SK-N-SH treated with all-trans-retinoic acid at 6 μM for 48 hours (cell line): Measurements from ENCODE around the gene DCUN1D2.

Experiments
- ATAC-seq: fragments of 200-7000 bp; cut with Tn5 transposase; 3 replicates; pipeline ENCODE4 v1.9.1; 2020; ENCODE audit warnings: mild to moderate bottlenecking, moderate library complexity
- ARNTL ChIP-seq: fragments of 450-650 bp; formaldehyde crosslinking; IDR thresholded peaks from 2 replicates; pipeline ENCODE4 v1.5.0; 2020; ENCODE audit warnings: low read depth, mild to moderate bottlenecking, moderate library complexity, borderline replicate concordance
- CSDC2 ChIP-seq: fragments of 250-450 bp; sonication (Bioruptor Pico); IDR thresholded peaks from 2 replicates; pipeline ENCODE4 v1.5.0; 2020; ENCODE audit warnings: mild to moderate bottlenecking, moderate library complexity
- CSRNP3 ChIP-seq: fragments of 250-450 bp; sonication (Bioruptor Pico); IDR thresholded peaks from 2 replicates; pipeline ENCODE4 v1.5.1; 2021; ENCODE audit warnings: mild to moderate bottlenecking, moderate library complexity
- GLIS3 ChIP-seq: fragments of 250-450 bp; sonication (Bioruptor Pico); IDR thresholded peaks from 2 replicates; pipeline ENCODE4 v1.5.0; 2020; ENCODE audit warnings: mild to moderate bottlenecking, moderate library complexity
- ISL1 ChIP-seq: fragments of 250-450 bp; sonication (Bioruptor Pico); IDR thresholded peaks from 2 replicates; pipeline ENCODE4 v2.1.2; 2022; ENCODE audit warnings: mild to moderate bottlenecking, moderate library complexity
- OSR1 ChIP-seq: fragments of 250-450 bp; sonication (Bioruptor Pico); IDR thresholded peaks from 2 replicates; pipeline ENCODE4 v1.8.0; 2022; ENCODE audit warnings: moderate library complexity, mild to moderate bottlenecking, inconsistent platforms
- POU6F1 ChIP-seq: fragments of 250-450 bp; sonication (Bioruptor Pico); IDR thresholded peaks from 2 replicates; pipeline ENCODE4 v1.8.0; 2021; ENCODE audit warnings: low read depth, mild to moderate bottlenecking, moderate library complexity, borderline replicate concordance
- PPARA ChIP-seq: fragments of 250-450 bp; sonication (Bioruptor Pico); IDR thresholded peaks from 2 replicates; pipeline ENCODE4 v1.5.0; 2020; ENCODE audit warnings: mild to moderate bottlenecking, borderline replicate concordance
- RARB ChIP-seq: fragments of 250-450 bp; sonication (Bioruptor Pico); IDR thresholded peaks from 2 replicates; pipeline ENCODE4 v1.8.0; 2021; ENCODE audit warnings: mild to moderate bottlenecking, moderate library complexity
- SNAI2 ChIP-seq: fragments of 250-450 bp; sonication (Bioruptor Pico); IDR thresholded peaks from 2 replicates; pipeline ENCODE4 v1.5.0; 2020; ENCODE audit warnings: mild to moderate bottlenecking, moderate library complexity
- TOX ChIP-seq: fragments of 250-450 bp; sonication (Bioruptor Pico); IDR thresholded peaks from 2 replicates; pipeline ENCODE4 v1.8.0; 2021; ENCODE audit warnings: mild to moderate bottlenecking, moderate library complexity, borderline replicate concordance
- TSHZ2 ChIP-seq: fragments of 250-450 bp; sonication (Bioruptor Pico); IDR thresholded peaks from 2 replicates; pipeline ENCODE4 v1.5.0; 2020; ENCODE audit warnings: mild to moderate bottlenecking, moderate library complexity
- ZFP3 ChIP-seq: fragments of 250-450 bp; sonication (Bioruptor Pico); IDR thresholded peaks from 2 replicates; pipeline ENCODE4 v1.5.0; 2020; ENCODE audit warnings: mild to moderate bottlenecking, moderate library complexity
- ZFP30 ChIP-seq: fragments of 450-650 bp; formaldehyde crosslinking; IDR thresholded peaks from 2 replicates; pipeline ENCODE4 v1.5.0; 2022; ENCODE audit warnings: mild to moderate bottlenecking, moderate library complexity
- ZNF565 ChIP-seq: fragments of 450-650 bp; formaldehyde crosslinking; conservative IDR thresholded peaks from 2 replicates; pipeline ENCODE4 v1.5.0; 2020; ENCODE audit warnings: low read depth, mild to moderate bottlenecking, moderate library complexity
- ZNF70 ChIP-seq: fragments of 450-650 bp; formaldehyde crosslinking; IDR thresholded peaks from 2 replicates; pipeline ENCODE4 v1.5.0; 2020; ENCODE audit warnings: mild to moderate bottlenecking, moderate library complexity
- ZNF8 ChIP-seq: fragments of 450-650 bp; formaldehyde crosslinking; IDR thresholded peaks from 2 replicates; pipeline ENCODE4 v1.5.0; 2020; ENCODE audit warnings: mild to moderate bottlenecking, moderate library complexity
- TF ChIP-seq, protein P1 (sequence below): fragments of 250-450 bp; sonication (Bioruptor Pico); IDR thresholded peaks from 2 replicates; pipeline ENCODE4 v1.8.0; 2020; ENCODE audit warnings: mild to moderate bottlenecking, moderate library complexity, borderline replicate concordance

Gene DCUN1D2

GRCh38 chr13:113414335-113414734, 76.2 kb downstream of the DCUN1D2 start:
- no peak for TF ChIP-seq POU6F1 (CRISPR knock-in tag)
- no peak for TF ChIP-seq GLIS3 (CRISPR knock-in tag)
- TF ChIP-seq, protein P1, sequence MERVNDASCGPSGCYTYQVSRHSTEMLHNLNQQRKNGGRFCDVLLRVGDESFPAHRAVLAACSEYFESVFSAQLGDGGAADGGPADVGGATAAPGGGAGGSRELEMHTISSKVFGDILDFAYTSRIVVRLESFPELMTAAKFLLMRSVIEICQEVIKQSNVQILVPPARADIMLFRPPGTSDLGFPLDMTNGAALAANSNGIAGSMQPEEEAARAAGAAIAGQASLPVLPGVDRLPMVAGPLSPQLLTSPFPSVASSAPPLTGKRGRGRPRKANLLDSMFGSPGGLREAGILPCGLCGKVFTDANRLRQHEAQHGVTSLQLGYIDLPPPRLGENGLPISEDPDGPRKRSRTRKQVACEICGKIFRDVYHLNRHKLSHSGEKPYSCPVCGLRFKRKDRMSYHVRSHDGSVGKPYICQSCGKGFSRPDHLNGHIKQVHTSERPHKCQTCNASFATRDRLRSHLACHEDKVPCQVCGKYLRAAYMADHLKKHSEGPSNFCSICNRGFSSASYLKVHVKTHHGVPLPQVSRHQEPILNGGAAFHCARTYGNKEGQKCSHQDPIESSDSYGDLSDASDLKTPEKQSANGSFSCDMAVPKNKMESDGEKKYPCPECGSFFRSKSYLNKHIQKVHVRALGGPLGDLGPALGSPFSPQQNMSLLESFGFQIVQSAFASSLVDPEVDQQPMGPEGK (CRISPR knock-in tag), result no peak
- no peak for TF ChIP-seq ZNF565 (CRISPR knock-in tag)
- TF ChIP-seq ZFP3 (CRISPR knock-in tag), result no peak
- TF ChIP-seq ZNF70 (CRISPR knock-in tag), result no peak
- no peak for TF ChIP-seq CSRNP3
- TF ChIP-seq CSDC2 (CRISPR knock-in tag), result no peak
- no peak for TF ChIP-seq ARNTL (CRISPR knock-in tag)
- no peak for TF ChIP-seq OSR1 (CRISPR knock-in tag)
- no peak for TF ChIP-seq ZNF8
- no peak for ATAC-seq

GRCh38 chr13:113413898-113414282, 76.6 kb downstream of the DCUN1D2 start:
- ATAC-seq, result no peak
- TF ChIP-seq RARB (CRISPR knock-in tag) (no peak), ZNF70 (CRISPR knock-in tag) (no peak), SNAI2 (CRISPR knock-in tag) (no peak)

DNA sequence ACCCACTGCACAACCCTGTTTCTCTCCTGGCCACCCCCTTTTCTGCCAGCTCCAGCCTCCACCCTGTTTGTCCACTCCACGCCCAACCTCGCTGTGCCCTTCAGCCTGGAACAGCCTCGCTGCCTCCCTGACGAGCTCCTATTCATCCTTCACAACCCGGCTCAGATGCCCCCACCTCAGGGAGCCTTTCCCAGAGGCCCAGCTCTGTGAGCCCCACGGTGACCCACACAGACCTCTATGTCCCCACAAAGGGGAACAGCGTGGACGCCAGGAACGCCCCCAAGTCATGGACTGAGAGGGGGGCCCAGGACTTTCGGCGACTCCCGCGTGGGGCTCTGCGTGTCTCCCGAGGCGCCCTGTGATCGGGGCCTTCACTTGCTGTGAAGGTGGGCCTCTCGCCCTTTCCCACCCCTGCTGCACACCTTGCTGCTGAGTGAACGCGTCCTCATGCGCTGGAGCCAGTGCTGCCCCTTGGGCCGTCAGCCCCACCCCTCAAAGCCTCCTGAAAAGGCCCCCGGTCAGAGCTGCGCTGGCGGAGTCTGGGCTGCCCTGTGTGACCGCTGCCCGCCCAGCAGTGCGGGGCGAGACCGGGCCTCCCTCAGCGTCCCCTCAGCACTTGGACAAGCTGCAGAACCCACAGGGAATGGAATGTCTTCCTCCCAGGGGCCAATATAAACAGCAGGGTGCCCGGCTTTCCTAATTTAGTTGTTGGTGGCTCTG, 77.2 kb downstream of the DCUN1D2 start:
- ATAC-seq, result no peak
- no peak for TF ChIP-seq ISL1 (CRISPR knock-in tag)
- TF ChIP-seq ZFP3 (CRISPR knock-in tag), result peak; percentile 93

DNA sequence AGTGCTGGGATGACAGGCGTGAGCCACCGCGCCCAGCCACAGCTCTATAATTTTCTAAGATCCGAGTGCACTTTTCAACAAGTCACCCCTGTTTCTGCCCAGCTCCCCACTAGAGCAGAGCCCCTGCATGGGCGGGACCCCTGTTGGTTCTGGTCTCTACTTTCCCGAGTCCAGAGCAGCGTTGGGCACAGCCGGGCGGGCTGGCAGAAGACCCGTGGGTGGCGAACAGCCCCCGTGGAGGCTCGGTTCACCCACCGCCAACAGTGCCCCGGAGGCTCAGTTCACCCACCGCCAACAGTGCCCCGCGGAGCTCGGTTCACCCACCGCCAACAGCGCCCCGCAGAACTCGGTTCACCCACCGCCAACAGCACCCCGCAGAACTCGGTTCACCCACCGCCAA, 78.1 kb downstream of the DCUN1D2 start:
- no peak for ATAC-seq
- TF ChIP-seq ZNF70 (CRISPR knock-in tag) (no peak), ZFP30 (CRISPR knock-in tag) (no peak)

DNA sequence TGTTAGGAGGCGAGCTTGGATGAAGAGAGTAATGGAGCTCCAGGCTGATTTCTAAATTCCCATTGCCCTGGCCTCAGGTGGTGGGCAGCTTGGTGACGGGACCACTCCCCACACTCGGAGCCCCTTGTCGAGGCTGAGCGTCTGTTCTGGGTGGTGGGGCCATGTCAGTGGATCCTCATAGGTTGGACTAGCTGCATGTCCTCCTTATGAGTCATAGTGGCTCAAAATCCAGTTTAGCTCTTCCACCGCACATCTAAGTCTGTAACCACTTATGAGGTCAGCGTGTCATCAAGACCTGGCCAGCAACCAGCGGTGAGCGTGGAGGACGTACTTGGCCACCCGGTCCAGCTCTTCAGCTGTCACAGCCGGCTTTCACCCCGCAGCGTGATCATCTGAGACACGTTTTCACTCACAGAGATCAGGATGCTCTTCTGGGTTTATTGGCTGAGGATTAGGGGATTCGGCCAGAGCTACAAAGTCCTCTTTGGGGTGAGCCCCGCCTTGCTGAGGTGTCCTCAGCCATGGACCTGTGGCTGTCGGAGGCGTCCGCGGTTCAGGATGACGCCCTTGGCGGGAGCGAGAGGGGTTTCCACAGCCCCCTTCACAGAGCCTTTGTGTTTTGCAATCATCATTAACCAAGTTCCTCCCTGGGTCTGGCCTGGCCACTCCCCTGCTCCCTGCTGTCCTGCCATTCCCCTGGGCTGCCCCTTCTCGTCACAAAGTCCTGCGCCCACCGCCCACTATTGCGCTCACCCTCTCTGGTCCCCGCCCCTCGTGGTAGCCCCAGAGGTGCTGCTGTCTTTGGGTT, 79.1 kb downstream of the DCUN1D2 start:
- no peak for TF ChIP-seq CSRNP3
- TF ChIP-seq TSHZ2, result no peak
- TF ChIP-seq GLIS3 (CRISPR knock-in tag), result no peak
- TF ChIP-seq ZNF8, result no peak
- no peak for TF ChIP-seq PPARA (CRISPR knock-in tag)
- TF ChIP-seq, protein P1 (CRISPR knock-in tag), result no peak
- TF ChIP-seq POU6F1 (CRISPR knock-in tag), result no peak
- TF ChIP-seq OSR1 (CRISPR knock-in tag), result no peak
- TF ChIP-seq ZNF565 (CRISPR knock-in tag), result no peak
- no peak for TF ChIP-seq ZFP30 (CRISPR knock-in tag)
- no peak for TF ChIP-seq TOX (CRISPR knock-in tag)
- peak; percentile 86 for ATAC-seq
